ENCODE data around the gene ARHGAP26. TPM values are rescaled to one million over a fixed set of nuclear protein-coding genes. Genes with fewer than 3 reads are reported as not detected.

ARHGAP26 gene
- total RNA-seq, 4 donors from 2014 or later, result 61.0 to 76.7 (median 61.2) TPM

DNA sequence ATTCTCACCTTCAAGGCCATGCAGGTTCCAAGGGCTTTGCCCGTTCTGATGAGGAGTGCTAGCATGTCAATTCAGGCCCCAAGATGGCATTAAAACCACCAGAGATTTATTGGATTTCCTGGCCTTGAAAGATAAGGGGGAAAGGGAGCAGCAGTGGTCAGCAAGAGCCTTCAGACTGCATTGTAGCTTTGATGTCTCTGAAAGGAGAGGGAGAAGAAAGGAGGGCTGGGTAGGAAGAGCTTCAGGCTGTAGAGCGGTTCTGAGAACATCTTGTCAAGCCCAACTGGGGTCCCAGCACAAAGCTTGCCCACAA, 42.5 kb upstream of the ARHGAP26 start:
- Histone ChIP-seq H3K36me3 (no peaks in the 10 kb centered on the region), H3K27ac (no peak overlapping the region), H3K9me3 (no peaks in the 10 kb centered on the region), H3K27me3 (no peaks in the 10 kb centered on the region), H3K4me1 (peaks cover 0 to 8% (median 0%) of the 10 kb centered on the region in 4 donors), H3K4me3 (no peak overlapping the region)
- in situ Hi-C loops (cut with MboI; ENCODE audit: low pct_ligation_motif_present in 1 of 4, low pct_unique_long_range_greater_than_20kb in 1 of 4, low sequenced_read_pairs in 3 of 4) (loop anchor here in 3 of 4 donors (10.0 kb wide), 1 partner anchor 157 kb away; no protein-coding TSS in a partner anchor), intact Hi-C loops (cut with DNase I; ENCODE audit: low total_unique reads) (no loop called here)
- no peak for DNase-seq
- WGBS, 2 donors (ENCODE audit: low coverage in 1 of 2), result 85 to 90% methylated on average over 2 of the region's 2 CpGs
- TF ChIP-seq, protein P1, sequence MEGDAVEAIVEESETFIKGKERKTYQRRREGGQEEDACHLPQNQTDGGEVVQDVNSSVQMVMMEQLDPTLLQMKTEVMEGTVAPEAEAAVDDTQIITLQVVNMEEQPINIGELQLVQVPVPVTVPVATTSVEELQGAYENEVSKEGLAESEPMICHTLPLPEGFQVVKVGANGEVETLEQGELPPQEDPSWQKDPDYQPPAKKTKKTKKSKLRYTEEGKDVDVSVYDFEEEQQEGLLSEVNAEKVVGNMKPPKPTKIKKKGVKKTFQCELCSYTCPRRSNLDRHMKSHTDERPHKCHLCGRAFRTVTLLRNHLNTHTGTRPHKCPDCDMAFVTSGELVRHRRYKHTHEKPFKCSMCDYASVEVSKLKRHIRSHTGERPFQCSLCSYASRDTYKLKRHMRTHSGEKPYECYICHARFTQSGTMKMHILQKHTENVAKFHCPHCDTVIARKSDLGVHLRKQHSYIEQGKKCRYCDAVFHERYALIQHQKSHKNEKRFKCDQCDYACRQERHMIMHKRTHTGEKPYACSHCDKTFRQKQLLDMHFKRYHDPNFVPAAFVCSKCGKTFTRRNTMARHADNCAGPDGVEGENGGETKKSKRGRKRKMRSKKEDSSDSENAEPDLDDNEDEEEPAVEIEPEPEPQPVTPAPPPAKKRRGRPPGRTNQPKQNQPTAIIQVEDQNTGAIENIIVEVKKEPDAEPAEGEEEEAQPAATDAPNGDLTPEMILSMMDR (IDR thresholded peaks at IDR 0.05), result no peak
- TF ChIP-seq POLR2AphosphoS5 (IDR thresholded peaks at IDR 0.05) (no peak), POLR2A (IDR thresholded peaks at IDR 0.05) (no peak), EP300 (IDR thresholded peaks at IDR 0.05; ENCODE audit: low read depth) (no peak)

DNA sequence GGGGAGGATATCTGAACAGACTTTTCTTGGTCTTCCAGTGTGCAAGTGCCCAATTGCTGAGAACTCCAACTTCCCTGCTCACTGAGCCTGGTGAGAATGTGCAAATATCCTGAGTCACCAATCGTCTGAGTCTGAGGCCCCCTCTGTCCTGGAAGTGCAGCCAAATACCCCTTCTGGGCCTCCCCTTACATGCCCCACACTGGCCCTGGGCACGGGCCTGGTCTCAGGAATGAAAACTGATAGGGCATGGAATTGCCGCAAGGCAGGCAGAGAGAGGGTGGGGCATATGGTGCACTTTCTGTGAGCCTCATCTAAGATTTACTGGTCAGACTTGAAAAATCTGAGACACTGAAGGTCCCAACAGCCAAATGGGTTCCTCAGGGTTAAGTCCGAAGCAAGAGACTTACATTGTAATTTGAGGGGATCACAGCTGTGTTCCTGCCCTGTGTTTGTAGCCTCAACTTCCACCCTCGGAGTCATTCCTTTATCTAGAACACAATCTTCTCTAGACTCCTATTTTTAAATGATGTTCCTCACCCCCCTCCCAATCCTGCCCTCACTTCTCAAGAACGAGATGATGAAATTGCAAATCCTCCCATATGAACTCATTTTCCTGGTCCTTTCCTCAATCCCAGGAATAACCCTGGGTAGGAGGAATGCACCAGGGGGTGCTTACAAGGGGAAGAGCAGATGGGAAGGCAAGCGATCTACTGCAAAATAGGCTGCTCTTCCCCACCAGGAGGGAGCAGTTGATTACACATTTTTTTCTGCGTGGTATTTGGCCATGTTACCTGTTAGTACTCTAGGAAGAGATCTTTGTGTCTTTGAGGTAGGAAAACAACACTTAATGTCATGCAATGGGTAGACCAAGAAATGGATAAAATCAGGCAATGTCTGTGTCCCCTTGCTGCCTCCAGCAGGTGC, 34.6 kb upstream of the ARHGAP26 start:
- Histone ChIP-seq H3K4me3 (no peak overlapping the region), H3K36me3 (no peaks in the 10 kb centered on the region), H3K9me3 (no peaks in the 10 kb centered on the region), H3K27me3 (no peaks in the 10 kb centered on the region), H3K27ac (no peak overlapping the region), H3K4me1 (no peaks in the 10 kb centered on the region)
- intact Hi-C loops (cut with DNase I; ENCODE audit: low total_unique reads), result no loop called here
- no peak for TF ChIP-seq EP300 (IDR thresholded peaks at IDR 0.05; ENCODE audit: low read depth)
- no peak for TF ChIP-seq POLR2A (IDR thresholded peaks at IDR 0.05)
- TF ChIP-seq POLR2AphosphoS5 (IDR thresholded peaks at IDR 0.05), result no peak
- TF ChIP-seq, protein P1 (IDR thresholded peaks at IDR 0.05), result no peak
- no peak for DNase-seq
- WGBS, 2 donors (ENCODE audit: low coverage in 1 of 2), result 83 to 84% methylated on average over 7 to 8 of the region's 8 CpGs
- in situ Hi-C loops (cut with MboI; ENCODE audit: low pct_ligation_motif_present in 1 of 4, low pct_unique_long_range_greater_than_20kb in 1 of 4, low sequenced_read_pairs in 3 of 4), result no loop called here

DNA sequence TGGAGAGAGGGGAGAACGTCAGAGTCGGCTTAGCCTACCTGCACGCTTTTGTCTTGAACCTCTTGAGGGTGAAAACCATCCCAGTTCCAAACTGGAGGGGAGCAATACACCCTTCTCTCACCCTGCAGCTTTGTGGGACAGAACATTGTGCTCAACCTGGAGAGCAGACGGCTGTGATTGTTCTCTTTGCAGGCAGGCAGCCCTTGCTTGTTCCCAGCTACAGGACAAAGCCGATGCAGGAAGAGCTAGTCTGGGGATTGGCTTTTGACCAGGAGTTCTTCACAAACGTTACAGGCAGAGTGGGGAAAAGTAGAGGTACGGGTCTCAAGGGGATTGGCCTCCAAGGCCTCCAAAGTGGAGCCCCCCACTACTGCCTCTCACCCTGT, 33.9 kb upstream of the ARHGAP26 start:
- Histone ChIP-seq H3K27ac (no peak overlapping the region), H3K9me3 (no peaks in the 10 kb centered on the region), H3K27me3 (no peaks in the 10 kb centered on the region), H3K4me3 (no peak overlapping the region), H3K36me3 (no peaks in the 10 kb centered on the region), H3K4me1 (no peaks in the 10 kb centered on the region)
- intact Hi-C loops (cut with DNase I; ENCODE audit: low total_unique reads) (no loop called here), in situ Hi-C loops (cut with MboI; ENCODE audit: low pct_ligation_motif_present in 1 of 4, low pct_unique_long_range_greater_than_20kb in 1 of 4, low sequenced_read_pairs in 3 of 4) (no loop called here)
- WGBS, 2 donors (ENCODE audit: low coverage in 1 of 2), result 77 to 96% methylated on average over 4 to 7 of the region's 7 CpGs
- DNase-seq, result no peak
- TF ChIP-seq POLR2AphosphoS5 (IDR thresholded peaks at IDR 0.05), result no peak
- no peak for TF ChIP-seq POLR2A (IDR thresholded peaks at IDR 0.05)
- TF ChIP-seq, protein P1 (IDR thresholded peaks at IDR 0.05), result no peak
- TF ChIP-seq EP300 (IDR thresholded peaks at IDR 0.05; ENCODE audit: low read depth), result no peak

DNA sequence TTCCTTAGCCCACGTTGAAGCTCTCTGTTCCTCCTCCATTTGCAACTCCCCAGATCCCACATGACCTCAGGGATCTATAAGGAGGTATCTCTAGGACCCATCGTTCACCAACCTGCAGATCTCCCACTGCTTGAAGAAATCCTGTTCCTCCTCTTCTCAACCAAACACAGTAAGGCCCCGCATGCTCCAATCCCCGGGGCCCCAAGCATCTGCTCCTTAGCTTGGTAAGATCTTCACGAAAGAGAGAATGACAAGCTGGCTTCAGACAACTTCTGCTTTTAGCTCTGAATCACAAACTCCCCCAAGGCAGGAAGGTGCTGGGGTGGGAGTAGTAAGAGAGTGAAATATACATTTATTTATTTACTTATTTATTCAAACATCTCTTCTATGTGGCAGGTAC, 33.0 kb upstream of the ARHGAP26 start:
- H3K36me3 ChIP-seq, result no peaks in the 10 kb centered on the region
- intact Hi-C loops (cut with DNase I; ENCODE audit: low total_unique reads) (no loop called here), in situ Hi-C loops (cut with MboI; ENCODE audit: low pct_ligation_motif_present in 1 of 4, low pct_unique_long_range_greater_than_20kb in 1 of 4, low sequenced_read_pairs in 3 of 4) (no loop called here)
- H3K27ac ChIP-seq, result no peak overlapping the region
- DNase-seq, result no peak
- H3K4me3 ChIP-seq, result no peak overlapping the region
- TF ChIP-seq, protein P1 (IDR thresholded peaks at IDR 0.05), result no peak
- TF ChIP-seq POLR2A (IDR thresholded peaks at IDR 0.05), result no peak
- TF ChIP-seq POLR2AphosphoS5 (IDR thresholded peaks at IDR 0.05), result no peak
- TF ChIP-seq EP300 (IDR thresholded peaks at IDR 0.05; ENCODE audit: low read depth), result no peak
- WGBS, 2 donors (ENCODE audit: low coverage in 1 of 2), result 80% methylated on average over 5 of the region's 5 CpGs; no CpG with 5 or more reads in 1 of the 2 donors
- H3K4me1 ChIP-seq, result no peaks in the 10 kb centered on the region
- H3K27me3 ChIP-seq, result no peaks in the 10 kb centered on the region
- H3K9me3 ChIP-seq, result no peaks in the 10 kb centered on the region
